Testis (tissue), 2 donors: ENCODE data around the gene MRPS2.
"Not testable (repeated sequence)": the region's sequence is repeated elsewhere in the genome, so short reads cannot be mapped to it uniquely, and the experiment has no call there.

Experiments
- POLR2A ChIP-seq: fragments of 450-650 bp; IDR thresholded peaks from one replicate; pipeline ENCODE4 v1.6.1; 2017; ENCODE audit warnings: antibody characterized with exemption, mild to moderate bottlenecking, moderate library complexity
- TF ChIP-seq, protein P1 (sequence below), 3 experiments: fragments of 450-650 bp in 2 of 3; fragments of 200-600 bp in 1 of 3; sonication (generic) in 1 of 3; IDR thresholded peaks; one replicate each; pipeline ENCODE4 v1.5.1; 2016 to 2019; ENCODE audit warnings: antibody characterized with exemption in 3 of 3, mild to moderate bottlenecking in 2 of 3, moderate library complexity in 1 of 3

DNA sequence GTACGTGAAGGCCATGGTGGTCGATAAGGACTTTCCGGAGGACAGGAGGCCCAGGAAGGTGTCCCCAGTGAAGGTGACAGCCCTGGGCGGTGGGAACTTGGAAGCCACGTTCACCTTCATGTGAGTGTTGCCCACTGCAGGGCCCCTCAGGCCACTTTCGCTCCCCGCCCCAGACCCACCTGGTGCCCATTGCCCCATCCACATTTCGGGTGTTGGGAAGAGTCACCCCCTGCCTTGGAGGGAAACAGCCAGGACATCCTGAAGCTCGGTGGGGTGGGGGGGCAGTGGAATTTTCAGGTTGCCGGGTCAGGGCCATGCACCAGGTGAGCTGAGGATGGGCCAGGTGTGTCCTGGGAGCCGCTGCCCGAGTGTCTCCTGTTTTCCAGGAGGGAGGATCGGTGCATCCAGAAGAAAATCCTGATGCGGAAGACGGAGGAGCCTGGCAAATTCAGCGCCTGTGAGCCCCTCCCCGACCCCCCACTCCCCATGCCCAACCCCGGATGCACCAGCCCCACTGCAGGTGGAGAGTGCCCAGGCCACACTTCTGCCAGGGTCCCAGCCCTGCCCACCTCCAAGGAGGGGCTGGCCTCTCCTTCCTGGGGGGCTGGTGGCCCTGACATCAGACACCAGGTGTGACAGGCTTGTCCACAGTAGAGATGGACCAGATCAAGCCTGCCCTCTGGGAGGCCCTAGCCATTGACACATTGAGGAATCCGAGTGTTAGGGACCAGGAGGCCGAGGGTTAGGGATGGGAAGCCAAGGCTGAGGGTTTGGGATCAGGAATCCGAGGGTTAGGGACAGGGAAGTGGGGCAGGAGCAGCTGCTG lies 46.5 kb downstream of the MRPS2 start:
- TF ChIP-seq, protein P1, sequence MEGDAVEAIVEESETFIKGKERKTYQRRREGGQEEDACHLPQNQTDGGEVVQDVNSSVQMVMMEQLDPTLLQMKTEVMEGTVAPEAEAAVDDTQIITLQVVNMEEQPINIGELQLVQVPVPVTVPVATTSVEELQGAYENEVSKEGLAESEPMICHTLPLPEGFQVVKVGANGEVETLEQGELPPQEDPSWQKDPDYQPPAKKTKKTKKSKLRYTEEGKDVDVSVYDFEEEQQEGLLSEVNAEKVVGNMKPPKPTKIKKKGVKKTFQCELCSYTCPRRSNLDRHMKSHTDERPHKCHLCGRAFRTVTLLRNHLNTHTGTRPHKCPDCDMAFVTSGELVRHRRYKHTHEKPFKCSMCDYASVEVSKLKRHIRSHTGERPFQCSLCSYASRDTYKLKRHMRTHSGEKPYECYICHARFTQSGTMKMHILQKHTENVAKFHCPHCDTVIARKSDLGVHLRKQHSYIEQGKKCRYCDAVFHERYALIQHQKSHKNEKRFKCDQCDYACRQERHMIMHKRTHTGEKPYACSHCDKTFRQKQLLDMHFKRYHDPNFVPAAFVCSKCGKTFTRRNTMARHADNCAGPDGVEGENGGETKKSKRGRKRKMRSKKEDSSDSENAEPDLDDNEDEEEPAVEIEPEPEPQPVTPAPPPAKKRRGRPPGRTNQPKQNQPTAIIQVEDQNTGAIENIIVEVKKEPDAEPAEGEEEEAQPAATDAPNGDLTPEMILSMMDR (IDR thresholded peaks at IDR 0.05): not testable (repeated sequence)
- TF ChIP-seq POLR2A: not testable (repeated sequence)
